ENCODE data around the gene DPH3. TPM values are rescaled to one million over a fixed set of nuclear protein-coding genes. Genes with fewer than 3 reads are reported as not detected.

Gene DPH3
- total and polyA plus RNA-seq, 2 experiments from 2014 or later, result 36.9 to 51.8 TPM

DNA sequence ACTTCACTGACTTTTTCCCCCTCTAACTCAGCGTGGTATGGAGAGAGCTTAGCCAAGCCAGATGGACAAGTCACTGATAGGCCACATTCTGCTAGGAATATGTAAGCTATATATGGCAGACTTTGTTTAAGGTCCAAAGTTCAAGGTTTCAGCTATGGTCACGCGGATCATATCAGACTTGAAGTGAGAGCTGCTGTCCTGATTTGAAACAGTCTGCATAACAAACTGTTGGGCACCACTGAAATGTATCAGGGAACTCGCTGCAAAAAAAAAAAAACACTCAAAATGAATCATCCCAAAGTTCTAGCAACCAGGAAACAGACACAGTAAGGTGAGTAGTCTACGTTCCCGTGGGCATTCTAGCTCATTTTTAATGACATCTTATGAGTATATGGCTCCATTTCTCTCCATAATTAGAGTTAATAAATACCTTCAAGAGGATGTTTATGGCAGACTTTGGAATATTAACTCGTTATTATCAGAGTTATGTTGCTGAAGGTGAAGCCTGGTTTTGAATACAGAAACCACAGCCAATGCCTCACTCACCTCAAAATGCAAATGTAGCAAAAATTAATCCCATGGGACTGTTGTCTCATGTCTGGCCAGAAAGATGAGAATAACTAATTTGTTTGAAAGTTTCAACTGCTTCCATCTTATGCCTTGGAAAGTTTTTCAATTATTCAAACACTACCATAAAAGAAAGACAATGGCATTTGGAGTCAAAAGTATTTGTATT, 12.3 kb downstream of the DPH3 start:
- peak; percentile 75 for DNase-seq (ENCODE audit: low spot score)
- TF ChIP-seq, protein P1, sequence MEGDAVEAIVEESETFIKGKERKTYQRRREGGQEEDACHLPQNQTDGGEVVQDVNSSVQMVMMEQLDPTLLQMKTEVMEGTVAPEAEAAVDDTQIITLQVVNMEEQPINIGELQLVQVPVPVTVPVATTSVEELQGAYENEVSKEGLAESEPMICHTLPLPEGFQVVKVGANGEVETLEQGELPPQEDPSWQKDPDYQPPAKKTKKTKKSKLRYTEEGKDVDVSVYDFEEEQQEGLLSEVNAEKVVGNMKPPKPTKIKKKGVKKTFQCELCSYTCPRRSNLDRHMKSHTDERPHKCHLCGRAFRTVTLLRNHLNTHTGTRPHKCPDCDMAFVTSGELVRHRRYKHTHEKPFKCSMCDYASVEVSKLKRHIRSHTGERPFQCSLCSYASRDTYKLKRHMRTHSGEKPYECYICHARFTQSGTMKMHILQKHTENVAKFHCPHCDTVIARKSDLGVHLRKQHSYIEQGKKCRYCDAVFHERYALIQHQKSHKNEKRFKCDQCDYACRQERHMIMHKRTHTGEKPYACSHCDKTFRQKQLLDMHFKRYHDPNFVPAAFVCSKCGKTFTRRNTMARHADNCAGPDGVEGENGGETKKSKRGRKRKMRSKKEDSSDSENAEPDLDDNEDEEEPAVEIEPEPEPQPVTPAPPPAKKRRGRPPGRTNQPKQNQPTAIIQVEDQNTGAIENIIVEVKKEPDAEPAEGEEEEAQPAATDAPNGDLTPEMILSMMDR (IDR thresholded peaks at IDR 0.05; ENCODE audit: poor library complexity), result no peak
- no peak for TF ChIP-seq EZH2phosphoT487 (IDR thresholded peaks at IDR 0.05; ENCODE audit: low read depth, severe bottlenecking, unreplicated experiment)
- WGBS (ENCODE audit: low lambda C conversion rate, missing lambda C conversion rate), result 51% methylated on average over 7 of the region's 7 CpGs
- Histone ChIP-seq H3K27ac (peak overlapping the region; percentile 80), H3K79me2 (no peaks in the 10 kb centered on the region), H4K20me1 (ENCODE audit: insufficient read depth, poor library complexity, severe bottlenecking) (no peaks in the 10 kb centered on the region), H3K4me1 (ENCODE audit: insufficient read depth) (peaks cover 21% of the 10 kb centered on the region), H2AFZ (no peak overlapping the region), H3K27me3 (no peaks in the 10 kb centered on the region), H3K4me2 (peak overlapping the region; percentile 8), H3K36me3 (replicated peaks; ENCODE audit: insufficient read depth, low read depth) (no peaks in the 10 kb centered on the region), H3K9me3 (ENCODE audit: low read depth) (no peaks in the 10 kb centered on the region), H3K4me3 (no peak overlapping the region), H3K9me2 (replicated peaks; ENCODE audit: insufficient read depth) (no peaks in the 10 kb centered on the region)

- Histone ChIP-seq H3K4me1 (ENCODE audit: insufficient read depth) (peaks cover 21% of the 10 kb centered on the region), H4K20me1 (ENCODE audit: insufficient read depth, poor library complexity, severe bottlenecking) (no peaks in the 10 kb centered on the region), H3K79me2 (no peaks in the 10 kb centered on the region), H3K9me3 (ENCODE audit: low read depth) (no peaks in the 10 kb centered on the region), H3K4me3 (no peak overlapping the region), H3K4me2 (no peak overlapping the region), H3K9me2 (replicated peaks; ENCODE audit: insufficient read depth) (no peaks in the 10 kb centered on the region), H3K27ac (peak overlapping the region; percentile 80), H3K27me3 (no peaks in the 10 kb centered on the region), H3K36me3 (replicated peaks; ENCODE audit: insufficient read depth, low read depth) (no peaks in the 10 kb centered on the region), H2AFZ (no peak overlapping the region)
- no peak for DNase-seq (ENCODE audit: low spot score)
- 83% methylated on average over 9 of the region's 9 CpGs for WGBS (ENCODE audit: low lambda C conversion rate, missing lambda C conversion rate)
- no peak for TF ChIP-seq EZH2phosphoT487 (IDR thresholded peaks at IDR 0.05; ENCODE audit: low read depth, severe bottlenecking, unreplicated experiment)
- TF ChIP-seq, protein P1 (IDR thresholded peaks at IDR 0.05; ENCODE audit: poor library complexity), result no peak
- TF ChIP-seq EZH2 (IDR thresholded peaks at IDR 0.05; ENCODE audit: borderline replicate concordance), result no peak
Observed at GRCh38 chr3:16251316-16252085, 13.2 kb downstream of the DPH3 start.

DNA sequence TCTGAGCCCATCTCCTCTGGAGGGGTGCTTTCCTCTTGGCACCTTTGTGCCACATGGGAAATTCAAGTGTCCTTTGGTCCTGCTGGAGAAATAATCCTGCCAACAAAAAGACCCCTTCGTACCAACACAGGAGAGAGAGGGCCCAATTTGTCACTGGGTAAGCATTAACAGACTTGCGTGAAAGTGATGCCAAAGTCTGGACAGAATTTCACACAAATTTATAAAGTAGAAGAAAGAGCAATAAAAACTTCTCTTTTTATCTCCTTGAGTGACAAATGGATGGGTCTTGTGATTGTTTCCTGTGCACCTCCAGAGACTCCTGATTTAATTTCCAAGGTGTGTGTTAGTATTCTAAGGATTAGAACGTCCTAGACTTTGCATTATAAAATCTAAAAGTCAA, 14.9 kb downstream of the DPH3 start:
- no peak overlapping the region for H2AFZ ChIP-seq
- H3K4me3 ChIP-seq, result no peak overlapping the region
- TF ChIP-seq, protein P1 (IDR thresholded peaks at IDR 0.05; ENCODE audit: poor library complexity), result no peak
- no peak for TF ChIP-seq EZH2phosphoT487 (IDR thresholded peaks at IDR 0.05; ENCODE audit: low read depth, severe bottlenecking, unreplicated experiment)
- TF ChIP-seq EZH2 (IDR thresholded peaks at IDR 0.05; ENCODE audit: borderline replicate concordance), result no peak
- no peaks in the 10 kb centered on the region for H3K27me3 ChIP-seq
- DNase-seq (ENCODE audit: low spot score), result no peak
- no peaks in the 10 kb centered on the region for H4K20me1 ChIP-seq (ENCODE audit: insufficient read depth, poor library complexity, severe bottlenecking)
- no peak overlapping the region for H3K27ac ChIP-seq
- no peaks in the 10 kb centered on the region for H3K36me3 ChIP-seq (replicated peaks; ENCODE audit: insufficient read depth, low read depth)
- no peak overlapping the region for H3K4me2 ChIP-seq
- no peaks in the 10 kb centered on the region for H3K9me3 ChIP-seq (ENCODE audit: low read depth)
- H3K79me2 ChIP-seq, result no peaks in the 10 kb centered on the region
- 68% methylated on average over 3 of the region's 3 CpGs for WGBS (ENCODE audit: low lambda C conversion rate, missing lambda C conversion rate)
- peaks cover 21% of the 10 kb centered on the region for H3K4me1 ChIP-seq (ENCODE audit: insufficient read depth)
- H3K9me2 ChIP-seq (replicated peaks; ENCODE audit: insufficient read depth), result no peaks in the 10 kb centered on the region
